NCI-H526 treated with DMSO at 0.1 percent for 48 hours (cell line): ENCODE measurements around the gene PTPRD.

ENCODE experiments used
- DNase-seq: peaks from one replicate; lab custom pipeline; 2025; lab: John Stamatoyannopoulos, UW

Gene PTPRD

GRCh38 chr9:8831568-8831967 is 1781.2 kb downstream of the PTPRD start:
- no peak for DNase-seq

- DNase-seq: no peak
Observed at GRCh38 chr9:8826281-8826680, 1786.5 kb downstream of the PTPRD start.

GRCh38 chr9:8825585-8826147 is 1787.1 kb downstream of the PTPRD start:
- DNase-seq: no peak

- DNase-seq: no peak
Observed at GRCh38 chr9:8823131-8823895, 1789.5 kb downstream of the PTPRD start.

GRCh38 chr9:8822667-8823025 is 1790.2 kb downstream of the PTPRD start:
- DNase-seq: no peak

GRCh38 chr9:8821910-8822666 is 1790.7 kb downstream of the PTPRD start:
- DNase-seq: no peak

- DNase-seq: no peak
Observed at GRCh38 chr9:8817335-8817734, 1795.5 kb downstream of the PTPRD start.

GRCh38 chr9:8816361-8816760 is 1796.4 kb downstream of the PTPRD start:
- no peak for DNase-seq

GRCh38 chr9:8815931-8816330 is 1796.9 kb downstream of the PTPRD start:
- no peak for DNase-seq

- no peak for DNase-seq
Observed at GRCh38 chr9:8815219-8815618, 1797.6 kb downstream of the PTPRD start.

- no peak for DNase-seq
Observed at GRCh38 chr9:8812888-8813287, 1799.9 kb downstream of the PTPRD start.

GRCh38 chr9:8809741-8810140 is 1803.1 kb downstream of the PTPRD start:
- no peak for DNase-seq

- no peak for DNase-seq
Observed at GRCh38 chr9:8806150-8806549, 1806.7 kb downstream of the PTPRD start.

GRCh38 chr9:8804613-8805012 is 1808.2 kb downstream of the PTPRD start:
- no peak for DNase-seq

- no peak for DNase-seq
Observed at GRCh38 chr9:8802242-8802641, 1810.6 kb downstream of the PTPRD start.

GRCh38 chr9:8800196-8800595 is 1812.6 kb downstream of the PTPRD start:
- DNase-seq: no peak

- no peak for DNase-seq
Observed at GRCh38 chr9:8799615-8800014, 1813.2 kb downstream of the PTPRD start.

- no peak for DNase-seq
Observed at GRCh38 chr9:8799206-8799605, 1813.6 kb downstream of the PTPRD start.

- DNase-seq: no peak
Observed at GRCh38 chr9:8784838-8785237, 1828.0 kb downstream of the PTPRD start.

- no peak for DNase-seq
Observed at GRCh38 chr9:8783941-8784340, 1828.9 kb downstream of the PTPRD start.

- DNase-seq: no peak
Observed at GRCh38 chr9:8782237-8782636, 1830.6 kb downstream of the PTPRD start.

- no peak for DNase-seq
Observed at GRCh38 chr9:8781458-8781857, 1831.3 kb downstream of the PTPRD start.

GRCh38 chr9:8780386-8780785 is 1832.4 kb downstream of the PTPRD start:
- DNase-seq: no peak
